ENCODE measurements around the gene LIN54.
"Not testable (repeated sequence)": the region's sequence is repeated elsewhere in the genome, so short reads cannot be mapped to it uniquely, and the experiment has no call there.

DNA sequence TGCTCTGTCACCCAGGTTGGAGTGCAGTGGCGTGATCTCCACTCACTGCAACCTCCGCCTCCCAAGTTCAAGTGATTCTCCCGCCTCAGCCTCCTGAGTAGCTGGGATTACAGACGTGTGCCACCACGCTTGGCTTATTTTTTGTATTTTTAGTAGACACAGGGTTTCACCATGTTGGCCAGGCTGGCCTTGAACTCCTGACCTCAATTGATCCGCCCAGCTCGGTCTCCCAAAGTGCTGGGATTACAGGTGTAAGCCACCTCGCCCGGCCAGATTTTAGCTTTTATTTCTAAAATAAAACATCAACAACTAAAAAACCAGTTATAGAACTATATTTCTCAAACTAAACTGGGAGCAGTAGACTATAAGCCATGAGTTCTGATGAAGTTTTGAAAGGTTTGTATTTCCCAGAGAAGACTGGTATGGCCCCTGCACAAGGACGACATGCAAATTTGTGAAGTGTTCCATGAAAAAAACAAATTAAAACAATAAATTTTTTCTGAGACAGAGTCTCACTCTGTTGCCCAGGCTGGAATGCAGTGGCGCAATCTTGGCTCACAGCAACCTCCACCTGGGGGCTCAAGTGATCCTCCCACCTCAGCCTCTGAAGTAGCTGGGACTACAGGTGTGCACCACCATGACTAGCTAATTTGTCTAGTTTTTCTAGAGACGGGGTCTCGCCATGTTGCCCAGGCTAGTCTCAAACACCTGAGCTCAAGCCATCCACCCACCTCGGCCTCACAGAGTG is 7.4 kb downstream of the LIN54 start:
- TF ChIP-seq, protein P1, sequence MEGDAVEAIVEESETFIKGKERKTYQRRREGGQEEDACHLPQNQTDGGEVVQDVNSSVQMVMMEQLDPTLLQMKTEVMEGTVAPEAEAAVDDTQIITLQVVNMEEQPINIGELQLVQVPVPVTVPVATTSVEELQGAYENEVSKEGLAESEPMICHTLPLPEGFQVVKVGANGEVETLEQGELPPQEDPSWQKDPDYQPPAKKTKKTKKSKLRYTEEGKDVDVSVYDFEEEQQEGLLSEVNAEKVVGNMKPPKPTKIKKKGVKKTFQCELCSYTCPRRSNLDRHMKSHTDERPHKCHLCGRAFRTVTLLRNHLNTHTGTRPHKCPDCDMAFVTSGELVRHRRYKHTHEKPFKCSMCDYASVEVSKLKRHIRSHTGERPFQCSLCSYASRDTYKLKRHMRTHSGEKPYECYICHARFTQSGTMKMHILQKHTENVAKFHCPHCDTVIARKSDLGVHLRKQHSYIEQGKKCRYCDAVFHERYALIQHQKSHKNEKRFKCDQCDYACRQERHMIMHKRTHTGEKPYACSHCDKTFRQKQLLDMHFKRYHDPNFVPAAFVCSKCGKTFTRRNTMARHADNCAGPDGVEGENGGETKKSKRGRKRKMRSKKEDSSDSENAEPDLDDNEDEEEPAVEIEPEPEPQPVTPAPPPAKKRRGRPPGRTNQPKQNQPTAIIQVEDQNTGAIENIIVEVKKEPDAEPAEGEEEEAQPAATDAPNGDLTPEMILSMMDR (IDR thresholded peaks at IDR 0.05): not testable (repeated sequence)
- not testable (repeated sequence) for TF ChIP-seq POLR2AphosphoS5 (IDR thresholded peaks at IDR 0.05; ENCODE audit: low read depth, low read length); TCF7L2 (IDR thresholded peaks at IDR 0.05; ENCODE audit: low read depth, low read length); SIN3A (IDR thresholded peaks at IDR 0.05; ENCODE audit: borderline replicate concordance, insufficient read depth, low read depth, low read length)
- TF ChIP-seq, protein P2, sequence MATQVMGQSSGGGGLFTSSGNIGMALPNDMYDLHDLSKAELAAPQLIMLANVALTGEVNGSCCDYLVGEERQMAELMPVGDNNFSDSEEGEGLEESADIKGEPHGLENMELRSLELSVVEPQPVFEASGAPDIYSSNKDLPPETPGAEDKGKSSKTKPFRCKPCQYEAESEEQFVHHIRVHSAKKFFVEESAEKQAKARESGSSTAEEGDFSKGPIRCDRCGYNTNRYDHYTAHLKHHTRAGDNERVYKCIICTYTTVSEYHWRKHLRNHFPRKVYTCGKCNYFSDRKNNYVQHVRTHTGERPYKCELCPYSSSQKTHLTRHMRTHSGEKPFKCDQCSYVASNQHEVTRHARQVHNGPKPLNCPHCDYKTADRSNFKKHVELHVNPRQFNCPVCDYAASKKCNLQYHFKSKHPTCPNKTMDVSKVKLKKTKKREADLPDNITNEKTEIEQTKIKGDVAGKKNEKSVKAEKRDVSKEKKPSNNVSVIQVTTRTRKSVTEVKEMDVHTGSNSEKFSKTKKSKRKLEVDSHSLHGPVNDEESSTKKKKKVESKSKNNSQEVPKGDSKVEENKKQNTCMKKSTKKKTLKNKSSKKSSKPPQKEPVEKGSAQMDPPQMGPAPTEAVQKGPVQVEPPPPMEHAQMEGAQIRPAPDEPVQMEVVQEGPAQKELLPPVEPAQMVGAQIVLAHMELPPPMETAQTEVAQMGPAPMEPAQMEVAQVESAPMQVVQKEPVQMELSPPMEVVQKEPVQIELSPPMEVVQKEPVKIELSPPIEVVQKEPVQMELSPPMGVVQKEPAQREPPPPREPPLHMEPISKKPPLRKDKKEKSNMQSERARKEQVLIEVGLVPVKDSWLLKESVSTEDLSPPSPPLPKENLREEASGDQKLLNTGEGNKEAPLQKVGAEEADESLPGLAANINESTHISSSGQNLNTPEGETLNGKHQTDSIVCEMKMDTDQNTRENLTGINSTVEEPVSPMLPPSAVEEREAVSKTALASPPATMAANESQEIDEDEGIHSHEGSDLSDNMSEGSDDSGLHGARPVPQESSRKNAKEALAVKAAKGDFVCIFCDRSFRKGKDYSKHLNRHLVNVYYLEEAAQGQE (IDR thresholded peaks at IDR 0.05; ENCODE audit: insufficient read depth in 1 of 2, low read depth in 2 of 2, low read length in 1 of 2): not testable (repeated sequence)
